ENCODE results near the gene TFRC. TPM values are rescaled to one million over a fixed set of nuclear protein-coding genes. Genes with fewer than 3 reads are reported as not detected.
"Not testable (repeated sequence)": the region's sequence is repeated elsewhere in the genome, so short reads cannot be mapped to it uniquely, and the experiment has no call there.

TFRC gene
- total RNA-seq, 1 donor from 2014 or later: 413 TPM

DNA sequence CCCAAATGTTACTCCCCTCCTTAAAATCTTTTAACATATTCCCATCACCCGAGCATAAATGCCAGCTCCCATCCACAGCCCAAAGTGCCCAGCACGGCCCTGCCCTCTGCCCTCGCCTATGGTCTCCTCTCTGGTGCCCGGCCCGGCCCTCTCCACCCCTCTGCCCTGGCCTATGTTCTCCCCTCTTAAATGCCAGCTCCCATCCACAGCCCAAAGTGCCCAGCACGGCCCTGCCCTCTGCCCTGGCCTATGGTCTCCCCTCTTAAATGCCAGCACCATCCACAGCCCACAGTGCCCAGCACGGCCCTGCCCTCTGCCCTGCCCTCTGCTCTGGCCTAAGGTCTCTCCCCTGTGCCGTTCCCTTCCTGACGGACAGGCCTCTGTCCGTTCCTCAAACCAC lies 76.6 kb downstream of the TFRC start:
- intact Hi-C loops (cut with micrococcal nuclease): not testable (repeated sequence)

DNA sequence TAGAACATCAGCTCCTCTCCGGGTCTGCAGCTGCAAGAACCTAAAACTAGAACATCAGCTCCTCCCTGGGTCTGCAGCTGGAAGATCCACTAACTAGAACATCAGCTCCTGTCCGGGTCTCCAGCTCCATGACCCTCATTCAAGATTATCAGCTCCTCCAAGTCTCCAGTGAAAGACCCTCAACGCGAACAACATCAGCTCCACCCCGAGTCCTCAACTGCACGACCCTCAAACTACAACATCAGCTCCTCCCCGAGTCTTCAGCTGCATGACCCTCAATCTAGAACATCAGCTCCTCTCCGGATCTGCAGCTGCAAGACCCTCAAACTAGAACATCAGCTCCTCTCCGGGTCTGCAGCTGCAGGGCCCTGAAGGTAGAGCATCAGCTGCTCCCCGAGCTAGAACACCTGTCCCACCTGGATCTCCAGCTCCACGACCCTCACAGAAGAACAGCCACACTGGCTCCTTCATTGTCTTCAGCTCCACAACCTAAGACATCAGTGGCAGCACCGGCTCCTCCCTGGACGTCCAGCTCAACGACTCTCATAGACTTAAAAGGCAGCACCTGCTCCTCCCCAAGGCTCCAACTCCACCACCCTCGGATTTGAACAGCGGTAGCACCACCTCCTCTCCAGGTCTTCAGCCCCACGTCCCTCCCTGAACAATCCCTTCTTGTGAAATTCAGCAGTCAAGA lies 77.4 kb downstream of the TFRC start:
- intact Hi-C loops (cut with micrococcal nuclease): not testable (repeated sequence)

GRCh38 chr3:196003611-196004010 lies 78.3 kb downstream of the TFRC start:
- intact Hi-C loops (cut with micrococcal nuclease): no loop called here

GRCh38 chr3:196002721-196003120 lies 79.2 kb downstream of the TFRC start:
- intact Hi-C loops (cut with micrococcal nuclease): not testable (repeated sequence)

GRCh38 chr3:196001240-196001639 lies 80.7 kb downstream of the TFRC start:
- intact Hi-C loops (cut with micrococcal nuclease): not testable (repeated sequence)

GRCh38 chr3:196000360-196000950 lies 81.4 kb downstream of the TFRC start:
- intact Hi-C loops (cut with micrococcal nuclease): not testable (repeated sequence)

GRCh38 chr3:195999896-196000295 lies 82.0 kb downstream of the TFRC start:
- intact Hi-C loops (cut with micrococcal nuclease): no loop called here

Other genes with a start within 250 kb of the TFRC start
- gene TNK2, start 173.5 kb downstream of the TFRC start, total RNA-seq: 118 and 126 TPM in 2 replicates
- gene ZDHHC19, start 129.3 kb upstream of the TFRC start, total RNA-seq: not detected in 2 replicates
- not detected in 2 replicates for gene SLC51A, start 134.4 kb upstream of the TFRC start, total RNA-seq
- 76.4 and 77.1 TPM in 2 replicates for gene PCYT1A, start 205.6 kb upstream of the TFRC start, total RNA-seq
- gene DYNLT2B, start 236.2 kb upstream of the TFRC start, total RNA-seq: 19.8 and 20.4 TPM in 2 replicates